ENCODE results near the gene DCDC1. TPM values are rescaled to one million over a fixed set of nuclear protein-coding genes. Genes with fewer than 3 reads are reported as not detected.

Gene DCDC1
- total RNA-seq, 1 donor from 2014 or later, result not detected

DNA sequence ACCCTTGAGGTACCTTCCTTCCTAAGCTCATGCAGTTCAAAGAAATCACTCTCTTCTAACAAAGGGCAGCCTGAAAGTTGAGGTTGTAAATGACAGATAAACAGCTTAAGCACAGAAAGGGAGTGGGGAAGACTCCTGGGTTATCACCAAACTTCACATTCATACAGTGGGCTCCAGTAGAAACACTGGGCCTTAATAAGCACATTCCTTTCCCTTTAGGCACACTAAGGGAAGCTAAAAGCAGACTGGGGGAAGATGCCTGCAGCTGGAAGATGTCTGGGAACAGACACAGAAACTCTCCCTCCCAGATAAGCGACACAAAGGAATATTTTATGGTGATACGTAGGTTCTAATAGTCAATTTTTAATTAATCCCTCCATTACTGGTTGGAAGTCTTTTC, 433.0 kb downstream of the DCDC1 start:
- Histone ChIP-seq H3K27ac (ENCODE audit: low read depth, low read length) (no peak overlapping the region), H3K4me1 (ENCODE audit: control insufficient read depth in 3 of 3, insufficient read depth in 3 of 3, low read length in 3 of 3) (no peaks in the 10 kb centered on the region), H3K4me3 (ENCODE audit: low read length in 3 of 3) (no peak overlapping the region), H3K27me3 (ENCODE audit: control insufficient read depth in 3 of 3, insufficient read depth in 3 of 3, low read length in 3 of 3) (no peaks in the 10 kb centered on the region), H3K36me3 (ENCODE audit: control insufficient read depth in 3 of 3, insufficient read depth in 3 of 3, low read length in 3 of 3) (no peaks in the 10 kb centered on the region), H3K9me3 (ENCODE audit: control insufficient read depth in 3 of 3, low read length in 3 of 3) (peaks cover 0 to 2% (median 0%) of the 10 kb centered on the region in 3 donors), H3K9ac (ENCODE audit: low read depth in 1 of 3, low read length in 3 of 3) (no peak overlapping the region)

DNA sequence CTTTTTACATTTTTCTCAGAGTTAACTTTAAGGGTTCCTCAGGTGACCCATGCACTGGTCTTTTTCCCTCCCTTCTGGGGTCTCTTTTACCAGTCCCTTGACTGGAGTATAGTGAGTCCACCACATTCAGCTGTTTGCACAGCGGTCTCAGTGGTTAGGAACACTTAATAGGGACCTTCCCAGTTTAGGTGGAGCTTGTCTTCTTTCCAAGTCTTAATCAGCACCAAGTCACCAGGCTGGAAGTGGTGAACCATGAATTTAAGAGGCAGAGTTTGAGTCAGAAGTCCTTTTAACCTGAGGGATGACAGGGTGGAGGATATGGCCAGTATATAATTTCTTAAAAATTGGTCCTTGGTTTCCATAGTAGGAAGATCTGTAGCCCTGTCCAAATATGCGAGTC, 433.7 kb downstream of the DCDC1 start:
- Histone ChIP-seq H3K27ac (ENCODE audit: low read depth, low read length) (no peak overlapping the region), H3K27me3 (ENCODE audit: control insufficient read depth in 3 of 3, insufficient read depth in 3 of 3, low read length in 3 of 3) (no peaks in the 10 kb centered on the region), H3K4me1 (ENCODE audit: control insufficient read depth in 3 of 3, insufficient read depth in 3 of 3, low read length in 3 of 3) (no peaks in the 10 kb centered on the region), H3K9ac (ENCODE audit: low read depth in 1 of 3, low read length in 3 of 3) (no peak overlapping the region), H3K36me3 (ENCODE audit: control insufficient read depth in 3 of 3, insufficient read depth in 3 of 3, low read length in 3 of 3) (no peaks in the 10 kb centered on the region), H3K9me3 (ENCODE audit: control insufficient read depth in 3 of 3, low read length in 3 of 3) (peaks cover 0 to 2% (median 0%) of the 10 kb centered on the region in 3 donors), H3K4me3 (ENCODE audit: low read length in 3 of 3) (no peak overlapping the region)

DNA sequence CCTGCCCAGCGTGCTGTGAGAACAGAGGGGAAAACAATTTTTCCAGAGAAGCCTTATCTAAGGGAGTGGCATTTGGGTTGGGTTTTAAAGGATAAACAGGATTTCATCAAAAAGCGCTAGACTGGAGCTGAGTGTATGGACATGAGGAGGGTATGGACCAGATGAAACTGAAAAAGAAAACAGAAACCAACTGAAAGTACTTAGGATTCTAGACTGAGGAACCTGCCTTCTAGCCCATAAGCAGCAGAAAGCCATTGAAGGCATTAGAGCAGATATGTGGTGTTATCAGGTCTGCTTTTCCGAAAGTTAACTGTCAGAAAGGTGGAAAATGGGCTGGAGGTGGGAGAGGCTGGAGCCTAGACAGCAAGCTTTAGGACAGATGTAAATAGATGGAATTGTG, 443.4 kb downstream of the DCDC1 start:
- Histone ChIP-seq H3K9ac (ENCODE audit: low read depth in 1 of 3, low read length in 3 of 3) (no peak overlapping the region), H3K9me3 (ENCODE audit: control insufficient read depth in 3 of 3, low read length in 3 of 3) (no peaks in the 10 kb centered on the region), H3K27ac (ENCODE audit: low read depth, low read length) (no peak overlapping the region), H3K27me3 (ENCODE audit: control insufficient read depth in 3 of 3, insufficient read depth in 3 of 3, low read length in 3 of 3) (no peaks in the 10 kb centered on the region), H3K36me3 (ENCODE audit: control insufficient read depth in 3 of 3, insufficient read depth in 3 of 3, low read length in 3 of 3) (no peaks in the 10 kb centered on the region), H3K4me1 (ENCODE audit: control insufficient read depth in 3 of 3, insufficient read depth in 3 of 3, low read length in 3 of 3) (no peaks in the 10 kb centered on the region), H3K4me3 (ENCODE audit: low read length in 3 of 3) (no peak overlapping the region)

DNA sequence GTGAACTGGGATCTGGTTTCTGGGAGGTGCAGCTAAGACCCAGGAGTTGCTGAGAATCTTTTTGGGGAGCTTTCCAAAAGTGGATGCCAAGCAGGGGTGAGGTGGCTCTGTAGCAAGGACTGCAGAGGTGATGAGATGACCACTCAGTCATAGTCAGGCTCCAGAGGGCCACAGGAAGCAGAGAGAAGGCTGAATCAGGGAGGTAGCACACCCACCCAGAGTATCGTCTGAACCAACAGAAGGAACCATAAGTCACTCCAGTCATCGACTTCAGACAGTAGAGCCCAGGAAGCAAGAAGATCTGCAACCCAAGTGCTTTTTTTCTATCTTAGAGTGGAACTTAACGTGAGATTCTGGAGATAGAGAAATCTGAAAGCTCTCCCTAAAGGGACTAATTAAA, 447.7 kb downstream of the DCDC1 start:
- Histone ChIP-seq H3K9ac (ENCODE audit: low read depth in 1 of 3, low read length in 3 of 3) (no peak overlapping the region), H3K4me3 (ENCODE audit: low read length in 3 of 3) (no peak overlapping the region), H3K36me3 (ENCODE audit: control insufficient read depth in 3 of 3, insufficient read depth in 3 of 3, low read length in 3 of 3) (no peaks in the 10 kb centered on the region), H3K4me1 (ENCODE audit: control insufficient read depth in 3 of 3, insufficient read depth in 3 of 3, low read length in 3 of 3) (no peaks in the 10 kb centered on the region), H3K27me3 (ENCODE audit: control insufficient read depth in 3 of 3, insufficient read depth in 3 of 3, low read length in 3 of 3) (no peaks in the 10 kb centered on the region), H3K27ac (ENCODE audit: low read depth, low read length) (no peak overlapping the region), H3K9me3 (ENCODE audit: control insufficient read depth in 3 of 3, low read length in 3 of 3) (no peaks in the 10 kb centered on the region)

DNA sequence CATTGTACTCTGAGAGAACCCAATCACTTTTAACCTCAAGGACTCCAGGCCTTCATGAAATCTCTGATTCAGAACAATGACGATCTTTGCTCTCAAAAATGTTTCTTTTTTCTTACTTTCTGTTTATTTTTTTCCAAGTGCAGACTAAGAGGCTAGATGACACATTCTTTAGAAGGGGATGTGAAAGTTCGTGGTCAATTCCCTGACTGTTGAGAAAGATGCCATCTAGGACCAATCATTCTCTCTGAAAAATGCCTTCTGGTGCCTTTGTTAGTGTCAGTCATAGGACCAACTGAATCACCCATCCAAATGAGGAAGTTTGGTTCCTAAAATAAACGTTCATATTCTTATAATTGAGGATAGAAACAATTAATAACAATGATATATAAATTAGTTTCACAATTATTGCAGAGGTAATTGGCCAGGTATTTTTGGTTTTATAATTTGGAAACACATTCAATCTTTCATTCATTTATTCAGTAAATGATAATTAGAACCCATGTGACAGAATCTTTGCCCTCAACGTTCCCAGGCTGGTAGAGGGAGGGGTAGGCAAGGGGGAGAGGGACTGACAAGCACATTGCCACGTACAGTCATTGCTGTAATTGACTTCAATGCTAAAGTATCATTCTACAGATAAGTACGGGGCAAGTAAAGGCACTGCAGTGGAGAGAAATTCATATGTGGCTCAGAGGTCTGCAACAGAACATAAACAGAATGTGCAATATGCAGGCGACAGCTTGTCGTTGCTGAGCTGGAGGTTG, 450.0 kb downstream of the DCDC1 start:
- Histone ChIP-seq H3K9ac (ENCODE audit: low read depth in 1 of 3, low read length in 3 of 3) (no peak overlapping the region), H3K27me3 (ENCODE audit: control insufficient read depth in 3 of 3, insufficient read depth in 3 of 3, low read length in 3 of 3) (peaks cover 0 to 4% (median 0%) of the 10 kb centered on the region in 3 donors), H3K36me3 (ENCODE audit: control insufficient read depth in 3 of 3, insufficient read depth in 3 of 3, low read length in 3 of 3) (no peaks in the 10 kb centered on the region), H3K4me3 (ENCODE audit: low read length in 3 of 3) (no peak overlapping the region), H3K4me1 (ENCODE audit: control insufficient read depth in 3 of 3, insufficient read depth in 3 of 3, low read length in 3 of 3) (no peaks in the 10 kb centered on the region), H3K27ac (ENCODE audit: low read depth, low read length) (no peak overlapping the region), H3K9me3 (ENCODE audit: control insufficient read depth in 3 of 3, low read length in 3 of 3) (no peaks in the 10 kb centered on the region)

DNA sequence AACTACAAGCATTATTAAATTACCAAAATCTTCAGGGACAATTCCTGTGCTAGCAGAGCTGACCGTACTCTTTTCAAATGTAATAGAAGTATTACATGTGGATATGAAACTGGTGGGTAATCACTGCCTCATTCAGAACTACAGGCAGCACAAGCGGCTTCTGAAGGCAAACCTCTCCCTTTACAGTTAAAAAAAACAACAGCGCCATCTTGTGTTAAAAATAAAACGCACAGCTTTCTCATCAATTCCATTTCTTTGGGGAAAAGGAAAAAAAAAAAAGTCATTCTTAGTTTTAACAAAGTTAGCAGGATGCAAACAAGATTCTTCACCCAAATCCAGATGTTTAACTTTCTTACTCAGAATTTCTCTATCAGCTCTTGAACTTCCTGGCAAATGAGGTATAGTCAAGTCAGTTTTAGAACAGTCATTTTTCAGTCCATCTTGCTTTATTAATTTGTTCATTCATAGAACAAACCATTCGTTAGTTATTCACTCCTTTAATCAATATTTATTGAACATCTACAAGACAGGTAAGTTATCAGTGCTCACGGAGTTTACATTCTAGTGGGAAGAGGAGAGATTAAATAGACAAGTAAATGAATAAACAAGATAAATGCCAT, 451.6 kb downstream of the DCDC1 start:
- H3K4me3 ChIP-seq (ENCODE audit: low read length in 3 of 3), result no peak overlapping the region
- H3K27ac ChIP-seq (ENCODE audit: low read depth, low read length), result no peak overlapping the region
- H3K4me1 ChIP-seq (ENCODE audit: control insufficient read depth in 3 of 3, insufficient read depth in 3 of 3, low read length in 3 of 3), result no peaks in the 10 kb centered on the region
- H3K9ac ChIP-seq (ENCODE audit: low read depth in 1 of 3, low read length in 3 of 3), result no peak overlapping the region
- H3K9me3 ChIP-seq (ENCODE audit: control insufficient read depth in 3 of 3, low read length in 3 of 3), result no peaks in the 10 kb centered on the region
- peaks cover 0 to 6% (median 0%) of the 10 kb centered on the region in 3 donors for H3K27me3 ChIP-seq (ENCODE audit: control insufficient read depth in 3 of 3, insufficient read depth in 3 of 3, low read length in 3 of 3)
- no peaks in the 10 kb centered on the region for H3K36me3 ChIP-seq (ENCODE audit: control insufficient read depth in 3 of 3, insufficient read depth in 3 of 3, low read length in 3 of 3)

DNA sequence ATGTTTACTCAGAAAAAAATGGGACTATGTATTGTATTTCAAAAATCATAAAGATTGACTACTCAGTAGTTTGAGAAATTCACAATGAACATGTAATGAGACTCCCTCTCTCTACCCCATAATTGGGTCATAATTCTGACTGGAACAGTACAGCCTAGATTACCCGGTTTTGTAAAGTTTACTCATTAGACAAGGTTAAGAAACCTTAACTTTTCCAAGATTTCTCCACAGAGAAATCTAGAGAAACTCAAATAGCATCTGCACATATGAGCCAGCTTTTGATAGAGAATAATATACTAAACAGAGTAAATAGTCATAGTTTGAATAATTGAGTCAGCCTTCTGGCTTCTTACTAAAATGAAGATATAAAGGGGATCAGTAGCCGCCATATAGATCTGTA, 452.3 kb downstream of the DCDC1 start:
- peaks cover 0 to 6% (median 0%) of the 10 kb centered on the region in 3 donors for H3K27me3 ChIP-seq (ENCODE audit: control insufficient read depth in 3 of 3, insufficient read depth in 3 of 3, low read length in 3 of 3)
- no peak overlapping the region for H3K4me3 ChIP-seq (ENCODE audit: low read length in 3 of 3)
- no peaks in the 10 kb centered on the region for H3K9me3 ChIP-seq (ENCODE audit: control insufficient read depth in 3 of 3, low read length in 3 of 3)
- H3K27ac ChIP-seq (ENCODE audit: low read depth, low read length), result no peak overlapping the region
- H3K9ac ChIP-seq (ENCODE audit: low read depth in 1 of 3, low read length in 3 of 3), result no peak overlapping the region
- no peaks in the 10 kb centered on the region for H3K36me3 ChIP-seq (ENCODE audit: control insufficient read depth in 3 of 3, insufficient read depth in 3 of 3, low read length in 3 of 3)
- no peaks in the 10 kb centered on the region for H3K4me1 ChIP-seq (ENCODE audit: control insufficient read depth in 3 of 3, insufficient read depth in 3 of 3, low read length in 3 of 3)

DNA sequence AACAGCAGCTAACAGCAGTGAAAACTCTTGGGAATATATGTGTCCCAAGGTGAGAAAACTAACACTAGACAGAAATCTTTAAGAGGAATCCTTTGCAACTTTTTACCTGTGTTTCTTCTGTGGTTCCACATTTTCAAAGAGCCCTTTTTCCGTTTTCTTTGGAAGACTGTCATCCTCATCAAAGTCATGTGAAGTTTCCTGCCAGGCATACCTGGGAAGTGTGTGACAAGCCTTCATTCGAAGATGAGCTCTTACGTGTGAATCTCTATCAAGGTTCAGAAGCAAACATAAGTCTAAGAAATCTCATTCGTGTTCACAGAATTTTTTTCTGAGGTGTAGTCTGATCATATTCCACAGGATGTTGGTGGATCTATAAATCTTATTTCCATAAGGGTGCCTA, 452.8 kb downstream of the DCDC1 start:
- H3K36me3 ChIP-seq (ENCODE audit: control insufficient read depth in 3 of 3, insufficient read depth in 3 of 3, low read length in 3 of 3), result no peaks in the 10 kb centered on the region
- peaks cover 0 to 6% (median 0%) of the 10 kb centered on the region in 3 donors for H3K27me3 ChIP-seq (ENCODE audit: control insufficient read depth in 3 of 3, insufficient read depth in 3 of 3, low read length in 3 of 3)
- no peak overlapping the region for H3K9ac ChIP-seq (ENCODE audit: low read depth in 1 of 3, low read length in 3 of 3)
- no peaks in the 10 kb centered on the region for H3K9me3 ChIP-seq (ENCODE audit: control insufficient read depth in 3 of 3, low read length in 3 of 3)
- no peak overlapping the region for H3K27ac ChIP-seq (ENCODE audit: low read depth, low read length)
- H3K4me3 ChIP-seq (ENCODE audit: low read length in 3 of 3), result no peak overlapping the region
- no peaks in the 10 kb centered on the region for H3K4me1 ChIP-seq (ENCODE audit: control insufficient read depth in 3 of 3, insufficient read depth in 3 of 3, low read length in 3 of 3)

DNA sequence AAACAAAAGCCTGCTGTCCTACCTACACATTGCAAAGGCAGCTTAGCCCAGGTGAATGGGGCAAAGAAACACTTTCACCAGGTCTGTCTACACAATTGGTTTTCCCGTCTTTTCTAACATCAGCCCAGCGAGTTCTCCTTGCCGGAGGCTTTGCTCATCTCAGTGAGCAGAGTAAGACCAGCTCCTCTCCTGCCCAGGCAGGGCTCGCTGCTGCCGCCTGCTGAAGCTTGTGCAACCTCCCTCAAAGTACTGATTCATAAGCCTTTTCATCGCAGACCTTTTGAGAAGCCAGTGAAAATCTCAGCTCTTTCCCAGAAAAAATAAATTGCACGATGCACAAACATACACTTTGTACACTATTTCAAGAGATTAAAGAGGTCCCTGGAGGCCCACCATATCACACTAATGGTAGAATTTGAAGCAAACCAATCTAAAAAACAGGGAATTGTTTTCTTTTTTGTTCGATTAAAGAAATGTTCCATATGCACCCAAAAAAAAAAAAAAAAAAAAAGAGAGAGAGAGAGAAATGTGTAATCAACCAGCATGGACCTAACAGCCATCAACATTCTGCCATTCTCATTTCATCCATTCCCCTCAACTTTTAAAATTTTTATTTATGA, 455.3 kb downstream of the DCDC1 start:
- Histone ChIP-seq H3K36me3 (ENCODE audit: control insufficient read depth in 3 of 3, insufficient read depth in 3 of 3, low read length in 3 of 3) (no peaks in the 10 kb centered on the region), H3K9me3 (ENCODE audit: control insufficient read depth in 3 of 3, low read length in 3 of 3) (no peaks in the 10 kb centered on the region), H3K27me3 (ENCODE audit: control insufficient read depth in 3 of 3, insufficient read depth in 3 of 3, low read length in 3 of 3) (peaks cover 0 to 6% (median 0%) of the 10 kb centered on the region in 3 donors), H3K9ac (ENCODE audit: low read depth in 1 of 3, low read length in 3 of 3) (no peak overlapping the region), H3K27ac (ENCODE audit: low read depth, low read length) (no peak overlapping the region), H3K4me3 (ENCODE audit: low read length in 3 of 3) (no peak overlapping the region), H3K4me1 (ENCODE audit: control insufficient read depth in 3 of 3, insufficient read depth in 3 of 3, low read length in 3 of 3) (no peaks in the 10 kb centered on the region)

DNA sequence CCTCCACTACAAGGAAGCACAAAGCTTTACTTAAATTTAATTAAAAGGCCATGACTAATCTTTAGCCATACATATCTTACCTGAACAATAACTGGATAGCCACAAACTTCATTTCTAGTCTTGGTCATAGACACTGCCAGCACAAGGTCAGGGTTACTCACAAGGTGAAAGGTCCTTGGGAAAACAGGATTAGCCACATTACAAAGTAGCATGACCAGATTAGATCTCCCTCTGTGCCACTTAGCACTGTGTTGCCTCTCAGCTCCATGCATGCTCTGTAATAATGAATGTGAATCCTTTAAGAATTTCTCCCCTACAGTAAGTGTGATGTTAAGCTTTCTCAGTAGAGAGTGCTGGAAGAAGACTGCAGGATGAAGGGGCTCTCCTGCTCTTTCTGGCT, 458.3 kb downstream of the DCDC1 start:
- Histone ChIP-seq H3K9me3 (ENCODE audit: control insufficient read depth in 3 of 3, low read length in 3 of 3) (no peaks in the 10 kb centered on the region), H3K36me3 (ENCODE audit: control insufficient read depth in 3 of 3, insufficient read depth in 3 of 3, low read length in 3 of 3) (no peaks in the 10 kb centered on the region), H3K27ac (ENCODE audit: low read depth, low read length) (no peak overlapping the region), H3K4me3 (ENCODE audit: low read length in 3 of 3) (no peak overlapping the region), H3K4me1 (ENCODE audit: control insufficient read depth in 3 of 3, insufficient read depth in 3 of 3, low read length in 3 of 3) (no peaks in the 10 kb centered on the region), H3K27me3 (ENCODE audit: control insufficient read depth in 3 of 3, insufficient read depth in 3 of 3, low read length in 3 of 3) (peaks cover 0 to 6% (median 0%) of the 10 kb centered on the region in 3 donors), H3K9ac (ENCODE audit: low read depth in 1 of 3, low read length in 3 of 3) (no peak overlapping the region)

All from skeletal muscle tissue (tissue), 4 donors.